GM19324 (cell line): ENCODE measurements around the gene IKBKG.
"Not testable (repeated sequence)": the region's sequence is repeated elsewhere in the genome, so short reads cannot be mapped to it uniquely, and the experiment has no call there.

Source experiments
- ATAC-seq: cut with Tn5 transposase; IDR thresholded peaks from one replicate; pipeline ENCODE4 v1.9.1; 2021; ENCODE audit warnings: mild to moderate bottlenecking, moderate library complexity; ENCODE audit not compliant: unreplicated experiment, low FRiP score

The IKBKG gene

DNA sequence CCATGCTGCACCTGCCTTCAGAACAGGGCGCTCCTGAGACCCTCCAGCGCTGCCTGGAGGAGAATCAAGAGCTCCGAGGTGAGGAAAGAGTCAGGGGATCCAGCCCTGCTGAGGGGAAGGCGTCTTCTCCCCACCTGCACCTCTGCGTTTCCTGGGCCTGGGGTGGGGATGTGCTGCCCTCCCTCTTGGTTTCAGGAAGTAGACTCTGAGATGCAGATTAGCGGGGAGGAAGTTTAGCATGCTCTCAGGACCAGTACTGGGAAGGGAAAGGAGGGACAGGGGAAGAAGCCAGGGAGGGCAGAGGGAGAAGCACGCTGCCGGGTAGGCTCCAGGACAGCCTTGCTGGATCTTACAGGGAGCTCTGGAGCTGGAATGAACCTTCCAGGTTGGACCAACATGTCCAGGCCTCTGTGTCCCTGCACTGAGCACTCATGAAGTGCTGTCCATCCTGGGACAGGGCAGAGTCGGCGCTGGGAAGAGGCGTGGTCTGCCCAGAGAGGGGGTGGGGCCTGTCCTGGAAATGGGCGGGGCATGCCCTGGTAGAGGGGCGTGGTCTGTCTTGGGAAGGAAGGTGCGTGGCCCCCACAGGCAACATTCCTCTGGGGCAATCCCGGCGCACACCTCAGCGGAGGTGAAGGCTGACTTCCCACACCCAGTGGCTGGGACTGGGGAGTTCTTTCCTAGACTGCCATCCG, 4.8 kb downstream of the IKBKG start:
- not testable (repeated sequence) for ATAC-seq

DNA sequence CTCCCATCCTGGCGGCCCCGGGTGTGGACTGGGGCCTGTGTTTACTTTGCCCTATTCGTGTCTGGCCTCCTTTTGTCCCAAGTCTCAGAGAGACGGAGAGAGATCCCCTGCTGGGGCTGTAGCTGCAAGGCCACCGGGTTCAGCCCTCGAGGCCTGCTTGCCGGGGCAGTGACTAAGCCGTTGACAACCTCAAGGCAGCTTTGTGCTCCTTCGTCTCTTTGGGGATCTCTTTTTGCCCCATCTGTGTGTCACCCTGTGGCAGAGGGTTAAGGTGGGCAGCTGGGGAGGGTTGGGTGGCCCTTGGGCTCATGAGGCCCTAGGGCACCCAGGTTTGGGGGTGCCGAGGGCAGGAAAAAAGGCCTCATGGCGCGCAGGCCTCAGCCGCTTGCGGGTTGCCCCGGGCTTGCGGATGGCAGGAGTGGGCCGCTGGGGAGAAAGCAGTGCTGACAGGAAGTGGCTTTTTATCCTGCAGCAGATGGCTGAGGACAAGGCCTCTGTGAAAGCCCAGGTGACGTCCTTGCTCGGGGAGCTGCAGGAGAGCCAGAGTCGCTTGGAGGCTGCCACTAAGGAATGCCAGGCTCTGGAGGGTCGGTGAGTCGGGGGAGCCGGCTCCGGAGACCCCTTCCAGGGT, 10.8 kb downstream of the IKBKG start:
- not testable (repeated sequence) for ATAC-seq

DNA sequence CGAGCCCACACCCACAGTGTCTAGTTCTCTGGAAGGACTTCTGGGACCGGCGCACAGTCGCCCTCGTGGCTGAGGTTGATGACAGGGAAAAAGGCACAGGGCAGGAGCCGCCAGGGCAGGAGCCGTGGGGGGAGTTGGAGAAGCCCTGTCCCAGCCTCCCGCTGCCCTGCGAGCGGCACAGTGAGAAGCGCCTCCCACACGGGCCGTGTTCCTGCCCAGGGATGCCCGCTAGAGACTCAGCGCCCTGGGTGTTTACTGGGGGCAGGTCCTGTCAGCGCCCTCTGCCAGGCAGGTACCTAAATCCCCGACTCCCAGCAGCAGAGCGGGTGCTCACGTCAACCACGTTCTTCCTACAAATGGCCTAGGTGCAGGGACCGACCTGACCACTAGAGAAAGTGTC, 11.5 kb downstream of the IKBKG start:
- ATAC-seq: not testable (repeated sequence)

- ATAC-seq: not testable (repeated sequence)
Measured at GRCh38 chrX:154560326-154560725, 12.9 kb downstream of the IKBKG start.

DNA sequence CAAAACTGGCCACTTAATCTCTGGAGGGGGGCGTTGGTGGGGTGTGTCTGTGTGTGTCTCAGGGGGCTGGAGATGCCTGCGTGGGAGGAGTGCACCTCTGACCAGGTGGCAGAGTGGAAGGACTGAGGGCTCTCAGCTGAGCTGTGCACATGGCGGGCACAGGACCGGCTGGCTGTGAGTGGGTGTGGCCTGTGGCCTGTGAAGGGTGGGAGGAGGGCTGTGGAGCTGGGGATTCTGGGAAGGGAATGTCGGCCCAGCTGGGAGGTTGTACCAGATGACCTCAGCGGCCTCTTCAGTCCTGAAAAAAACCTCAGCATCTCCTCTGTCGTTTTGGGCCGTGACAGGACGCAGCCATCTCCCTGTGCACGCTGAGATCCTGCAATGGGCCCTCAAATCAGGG, 14.9 kb downstream of the IKBKG start:
- not testable (repeated sequence) for ATAC-seq

DNA sequence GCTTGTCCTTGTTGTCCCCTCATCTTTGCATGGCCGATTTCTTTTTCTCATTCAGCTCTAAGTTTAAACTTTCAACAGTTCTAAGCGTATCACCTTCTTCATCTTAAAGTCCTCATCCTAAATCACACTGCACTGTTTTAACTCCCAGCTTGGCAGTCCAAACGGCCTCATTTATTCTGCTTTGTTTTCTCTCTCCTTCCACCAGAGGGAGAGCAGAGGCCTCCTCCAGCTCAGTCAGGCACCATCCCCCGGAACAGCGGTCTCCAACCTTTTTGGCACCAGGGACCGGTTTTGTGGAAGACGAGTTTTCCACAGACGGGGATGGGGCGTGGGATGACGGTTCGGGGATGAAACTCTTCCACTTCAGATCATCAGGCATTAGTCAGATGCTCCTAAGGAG, 22.9 kb downstream of the IKBKG start:
- not testable (repeated sequence) for ATAC-seq

DNA sequence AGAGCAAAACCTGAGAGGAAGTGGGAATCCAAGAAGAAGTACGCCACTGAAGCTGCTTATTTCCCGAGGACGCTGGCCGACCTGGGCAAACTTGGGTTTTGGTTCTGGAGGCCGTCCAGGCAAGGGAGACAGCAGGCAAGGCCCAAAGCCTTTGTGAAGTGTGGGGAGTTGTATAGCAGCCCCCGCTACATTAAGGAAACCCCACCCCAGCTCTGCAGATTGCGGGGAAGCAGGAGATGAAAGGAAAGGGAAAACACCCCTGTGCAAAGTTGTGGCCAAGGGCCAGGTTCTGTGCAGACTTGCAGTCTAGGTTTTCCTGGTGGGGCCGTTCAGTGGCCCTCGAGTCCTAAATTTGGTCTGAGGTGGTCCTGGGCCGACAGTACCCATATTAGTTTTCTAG, 25.6 kb downstream of the IKBKG start:
- not testable (repeated sequence) for ATAC-seq

DNA sequence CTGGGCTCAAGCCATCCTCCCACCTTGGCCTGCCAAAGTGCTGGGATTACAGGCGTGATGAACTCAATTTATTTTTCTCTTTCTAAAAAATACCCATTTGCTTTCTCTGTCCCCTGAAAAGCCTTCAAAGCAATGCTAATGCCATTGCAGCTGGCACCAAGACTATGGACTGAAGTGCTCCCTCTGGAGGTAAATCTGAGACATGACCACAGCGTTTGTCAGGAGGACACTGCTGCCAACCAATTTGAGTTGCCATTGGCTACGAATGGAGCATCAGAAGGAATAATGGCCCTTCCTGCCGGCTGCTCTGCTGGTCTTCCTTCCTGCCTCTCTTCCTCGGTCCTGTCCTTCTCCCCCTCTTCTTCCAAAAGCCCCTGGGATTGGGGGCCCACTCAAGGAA, 27.7 kb downstream of the IKBKG start:
- ATAC-seq: not testable (repeated sequence)

GRCh38 chrX:154582994-154583393, 35.6 kb downstream of the IKBKG start:
- ATAC-seq: not testable (repeated sequence)

- not testable (repeated sequence) for ATAC-seq
Measured at GRCh38 chrX:154584585-154585183, 37.3 kb downstream of the IKBKG start, which contains the start of gene CTAG1A. Gene CTAG1A (plus strand): TSS chrX:154585133. CDS start chrX:154585207, 74 bp downstream.

DNA sequence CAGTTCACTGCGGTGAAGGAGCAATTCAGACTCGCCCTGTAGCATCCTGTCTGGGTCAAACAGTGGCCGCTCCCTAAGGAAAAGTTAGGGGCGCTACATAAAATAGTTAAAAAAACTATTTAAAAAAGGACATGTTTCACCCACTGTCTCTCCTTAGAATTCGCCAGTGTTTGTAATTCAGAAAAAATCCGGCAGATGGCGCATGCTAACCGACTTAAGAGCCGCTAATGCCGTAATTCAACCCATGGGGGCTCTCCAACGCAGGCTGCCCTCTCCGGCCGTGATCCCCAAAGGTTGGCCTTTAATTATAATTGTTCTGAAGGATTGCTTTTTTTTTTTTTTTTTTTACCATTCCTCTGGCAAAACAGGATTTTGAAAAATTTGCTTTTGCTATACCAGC, 43.0 kb downstream of the IKBKG start:
- not testable (repeated sequence) for ATAC-seq

GRCh38 chrX:154592505-154592904, 45.1 kb downstream of the IKBKG start:
- ATAC-seq: no peak

GRCh38 chrX:154593201-154593600, 45.8 kb downstream of the IKBKG start:
- ATAC-seq: no peak

DNA sequence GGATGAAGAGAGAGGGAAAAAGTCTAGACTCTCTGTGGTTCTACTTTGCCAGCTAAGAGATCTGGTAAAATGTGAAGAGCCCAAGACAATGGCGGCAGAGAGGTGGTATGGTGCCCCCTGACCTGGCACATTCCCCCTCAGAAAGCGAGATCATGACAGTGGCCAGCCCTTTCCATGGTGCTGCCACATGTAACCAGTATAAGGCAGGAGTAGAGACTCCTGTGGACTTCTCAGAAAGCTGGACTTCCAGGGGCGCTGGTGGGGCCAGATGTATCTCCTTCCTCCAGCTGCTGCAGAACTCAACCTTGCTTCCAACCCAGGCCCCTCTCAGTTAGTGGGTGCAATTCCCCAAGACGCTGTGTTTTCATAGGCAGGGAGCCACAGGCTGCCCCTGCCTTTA, 47.1 kb downstream of the IKBKG start:
- no peak for ATAC-seq

GRCh38 chrX:154595559-154596249, 48.3 kb downstream of the IKBKG start:
- no peak for ATAC-seq

DNA sequence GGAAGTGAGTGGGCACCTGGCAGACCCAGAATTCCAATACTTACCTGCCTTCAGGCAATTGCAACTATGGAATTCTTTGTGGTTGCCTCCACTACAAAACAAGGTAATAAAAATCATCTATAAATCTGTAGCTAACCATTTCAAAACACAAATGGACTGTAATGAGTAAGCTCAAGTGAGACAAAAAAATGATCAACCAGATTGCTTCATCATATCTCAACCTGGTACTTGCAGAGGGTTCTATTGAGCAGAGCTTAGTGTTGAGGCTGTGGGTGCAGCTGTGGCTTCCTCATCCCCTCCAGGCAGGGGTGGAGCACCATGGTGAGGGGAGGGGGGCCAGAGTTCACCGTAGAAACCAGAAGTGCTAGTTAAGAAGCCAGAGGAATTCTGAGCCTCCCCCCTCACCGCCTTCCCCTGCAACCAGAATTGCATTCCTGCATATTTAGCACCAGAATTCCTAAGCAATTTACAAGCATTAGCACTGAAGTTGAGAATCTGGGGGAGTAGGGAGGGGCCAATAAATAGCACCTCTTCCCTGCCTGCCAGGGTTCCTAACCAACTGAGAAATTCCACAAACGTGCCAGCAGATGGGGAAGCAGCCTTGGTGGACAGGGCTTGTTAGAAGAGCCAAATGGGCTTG, 49.0 kb downstream of the IKBKG start:
- no peak for ATAC-seq

DNA sequence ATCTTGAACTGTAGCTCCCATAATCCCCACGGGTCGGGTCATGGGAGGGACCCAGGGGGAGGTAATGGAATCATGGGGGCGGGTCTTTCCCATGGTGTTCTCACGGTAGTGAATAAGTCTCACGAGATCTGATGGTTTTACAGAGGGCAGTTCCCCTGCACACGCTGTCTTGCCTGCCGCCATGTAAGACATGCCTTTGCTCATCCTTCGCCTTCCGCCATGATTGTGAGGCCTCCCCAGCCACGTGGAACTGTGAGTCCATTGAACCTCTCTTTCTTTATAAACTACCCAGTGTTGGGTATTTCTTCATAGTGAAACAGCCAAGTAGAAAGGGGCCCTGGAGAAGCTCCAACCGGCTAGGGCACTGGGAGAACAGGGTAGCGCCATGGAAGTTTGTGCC, 49.8 kb downstream of the IKBKG start:
- ATAC-seq: no peak

- no peak for ATAC-seq
Measured at GRCh38 chrX:154598656-154599055, 51.2 kb downstream of the IKBKG start.

DNA sequence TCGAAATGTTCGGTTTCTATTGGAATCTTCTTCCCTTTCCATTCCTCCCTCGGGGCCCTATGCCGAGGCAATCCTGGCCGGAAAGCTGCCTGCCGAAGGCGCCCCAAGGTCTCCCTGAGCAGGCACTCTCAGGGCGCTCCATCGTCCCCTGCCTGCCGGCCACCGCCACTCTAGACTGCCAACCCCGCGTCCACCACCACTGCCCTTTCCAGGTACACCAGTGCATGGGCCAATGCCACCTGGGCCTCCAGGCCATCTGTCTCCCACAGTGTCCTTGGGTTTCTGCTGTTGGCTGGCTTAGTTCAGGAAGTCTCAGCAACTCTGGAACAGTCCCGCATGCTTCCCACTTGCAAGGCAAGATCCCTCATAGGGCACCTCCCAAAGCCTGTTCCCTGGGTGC, 52.1 kb downstream of the IKBKG start:
- no peak for ATAC-seq

GRCh38 chrX:154600759-154601374, 53.4 kb downstream of the IKBKG start:
- no peak for ATAC-seq
